HEK293 (cell line): Measurements from ENCODE around the gene HOXB1.
A peak's percentile ranks its signal among the peaks of the same experiment; 100 is the strongest.

ENCODE experiments used
- CTCF ChIA-PET: fragments of 350-600 bp; formaldehyde crosslinking; extraction: SDS; loops from one replicate; lab custom pipeline; 2021; ENCODE audit warnings: antibody characterized with exemption; lab: Yijun Ruan, JAX
- POLR2A ChIA-PET: fragments of 300-600 bp; formaldehyde crosslinking; extraction: SDS; loops from one replicate; lab custom pipeline; 2020; ENCODE audit warnings: antibody characterized with exemption, inconsistent platforms; lab: Yijun Ruan, JAX
- H3K27ac ChIP-seq: fragments of 200-500 bp; sonication (Bioruptor generic); 2 replicates; pipeline ENCODE4 v1.5.1; 2014; ENCODE audit warnings: low read depth, low read length, control low read depth, inconsistent platforms; ENCODE audit errors: extremely low read depth
- H3K36me3 ChIP-seq, 2 experiments: fragments of 200-500 bp in 1 of 2; sonication (Bioruptor generic) in 1 of 2; 1 replicate in 1 of 2; 2 replicates in 1 of 2; pipeline ENCODE4 v1.5.1; 2014 to 2017; ENCODE audit warnings: inconsistent platforms in 2 of 2, low read length in 2 of 2; ENCODE audit not compliant: control insufficient read depth in 2 of 2, insufficient read depth in 1 of 2
- H3K4me1 ChIP-seq: fragments of 200-500 bp; sonication (Bioruptor generic); 2 replicates; pipeline ENCODE4 v1.5.1; 2014; ENCODE audit warnings: mild to moderate bottlenecking, low read length, inconsistent platforms; ENCODE audit not compliant: control insufficient read depth, insufficient read depth
- H3K4me3 ChIP-seq: 2 replicates; pipeline ENCODE4 v1.5.1; 2011; ENCODE audit warnings: low read depth, mild to moderate bottlenecking, control low read depth, low read length, moderate library complexity
- H3K9me3 ChIP-seq: fragments of 200-500 bp; sonication (Bioruptor generic); 2 replicates; pipeline ENCODE4 v1.5.1; 2014; ENCODE audit warnings: low read depth, low read length, inconsistent platforms; ENCODE audit not compliant: control insufficient read depth, insufficient read depth
- BCL11A ChIP-seq: fragments of 450-650 bp; formaldehyde crosslinking; IDR thresholded peaks from 2 replicates; pipeline ENCODE4 v1.5.1; 2016; ENCODE audit warnings: low read depth, missing biosample characterization, missing genetic modification characterization
- KLF8 ChIP-seq: fragments of 450-650 bp; formaldehyde crosslinking; IDR thresholded peaks from 2 replicates; pipeline ENCODE4 v1.5.1; 2016; ENCODE audit warnings: missing biosample characterization, missing genetic modification characterization
- SP3 ChIP-seq: fragments of 450-650 bp; formaldehyde crosslinking; IDR thresholded peaks from 2 replicates; pipeline ENCODE4 v1.5.1; 2016; ENCODE audit warnings: missing biosample characterization, missing genetic modification characterization
- ZBTB20 ChIP-seq: fragments of 450-650 bp; formaldehyde crosslinking; IDR thresholded peaks from 2 replicates; pipeline ENCODE4 v1.5.1; 2016; ENCODE audit warnings: missing biosample characterization, missing genetic modification characterization
- ZBTB48 ChIP-seq: fragments of 450-650 bp; formaldehyde crosslinking; IDR thresholded peaks from 2 replicates; pipeline ENCODE4 v1.5.1; 2016; ENCODE audit warnings: missing biosample characterization, missing genetic modification characterization
- ZEB2 ChIP-seq: fragments of 450-650 bp; formaldehyde crosslinking; IDR thresholded peaks from 2 replicates; pipeline ENCODE4 v1.5.1; 2016; ENCODE audit warnings: missing biosample characterization, missing genetic modification characterization
- ZFP37 ChIP-seq: fragments of 450-650 bp; formaldehyde crosslinking; IDR thresholded peaks from 2 replicates; pipeline ENCODE4 v1.5.1; 2016; ENCODE audit warnings: missing biosample characterization, missing genetic modification characterization
- ZFP69B ChIP-seq: fragments of 450-650 bp; formaldehyde crosslinking; IDR thresholded peaks from 2 replicates; pipeline ENCODE4 v1.5.1; 2016; ENCODE audit warnings: missing biosample characterization, missing genetic modification characterization
- ZNF112 ChIP-seq: fragments of 450-650 bp; formaldehyde crosslinking; IDR thresholded peaks from 2 replicates; pipeline ENCODE4 v1.5.0; 2017; ENCODE audit warnings: missing biosample characterization, missing genetic modification characterization
- ZNF140 ChIP-seq: fragments of 450-650 bp; formaldehyde crosslinking; IDR thresholded peaks from 2 replicates; pipeline ENCODE4 v1.5.1; 2016; ENCODE audit warnings: missing biosample characterization, missing genetic modification characterization
- ZNF335 ChIP-seq: fragments of 450-650 bp; formaldehyde crosslinking; conservative IDR thresholded peaks from 2 replicates; pipeline ENCODE4 v1.5.1; 2016; ENCODE audit warnings: missing biosample characterization, missing genetic modification characterization
- ZNF404 ChIP-seq: fragments of 450-650 bp; formaldehyde crosslinking; IDR thresholded peaks from 2 replicates; pipeline ENCODE4 v1.5.1; 2017; ENCODE audit warnings: missing biosample characterization, missing genetic modification characterization
- ZNF585B ChIP-seq: fragments of 450-650 bp; formaldehyde crosslinking; IDR thresholded peaks from 2 replicates; pipeline ENCODE4 v1.5.1; 2016; ENCODE audit warnings: missing biosample characterization, missing genetic modification characterization
- ZNF629 ChIP-seq: fragments of 450-650 bp; formaldehyde crosslinking; IDR thresholded peaks from 2 replicates; pipeline ENCODE4 v1.5.1; 2017; ENCODE audit warnings: missing biosample characterization, missing genetic modification characterization
- ZNF701 ChIP-seq: fragments of 450-650 bp; formaldehyde crosslinking; IDR thresholded peaks from 2 replicates; pipeline ENCODE4 v1.5.1; 2016; ENCODE audit warnings: missing biosample characterization, missing genetic modification characterization
- ZSCAN16 ChIP-seq: fragments of 450-650 bp; formaldehyde crosslinking; IDR thresholded peaks from 2 replicates; pipeline ENCODE4 v1.5.1; 2016; ENCODE audit warnings: missing biosample characterization, missing genetic modification characterization
- TF ChIP-seq, protein P1 (sequence below): fragments of 450-650 bp; formaldehyde crosslinking; IDR thresholded peaks from 2 replicates; pipeline ENCODE4 v1.5.1; 2016; ENCODE audit warnings: missing biosample characterization, missing genetic modification characterization
- TF ChIP-seq, protein P2 (sequence below): fragments of 450-650 bp; formaldehyde crosslinking; IDR thresholded peaks from 2 replicates; pipeline ENCODE4 v1.5.1; 2016; ENCODE audit warnings: missing biosample characterization, missing genetic modification characterization, low read depth
- TF ChIP-seq, protein P3 (sequence below): fragments of 450-650 bp; formaldehyde crosslinking; optimal IDR thresholded peaks from 2 replicates; pipeline ENCODE3; 2016; ENCODE audit warnings: missing biosample characterization, mild to moderate bottlenecking, missing genetic modification characterization
- TF ChIP-seq, protein P4 (sequence below): fragments of 450-650 bp; formaldehyde crosslinking; IDR thresholded peaks from 2 replicates; pipeline ENCODE4 v1.5.1; 2016; ENCODE audit warnings: missing biosample characterization, missing genetic modification characterization
- TF ChIP-seq, protein P5 (sequence below): fragments of 450-650 bp; formaldehyde crosslinking; conservative IDR thresholded peaks from 2 replicates; pipeline ENCODE4 v1.5.1; 2016; ENCODE audit warnings: low read depth, missing biosample characterization, missing genetic modification characterization
- TF ChIP-seq, protein P6 (sequence below): fragments of 450-650 bp; formaldehyde crosslinking; IDR thresholded peaks from 2 replicates; pipeline ENCODE4 v1.5.1; 2017; ENCODE audit warnings: missing biosample characterization, mild to moderate bottlenecking, missing genetic modification characterization, moderate library complexity

HOXB1 gene

DNA sequence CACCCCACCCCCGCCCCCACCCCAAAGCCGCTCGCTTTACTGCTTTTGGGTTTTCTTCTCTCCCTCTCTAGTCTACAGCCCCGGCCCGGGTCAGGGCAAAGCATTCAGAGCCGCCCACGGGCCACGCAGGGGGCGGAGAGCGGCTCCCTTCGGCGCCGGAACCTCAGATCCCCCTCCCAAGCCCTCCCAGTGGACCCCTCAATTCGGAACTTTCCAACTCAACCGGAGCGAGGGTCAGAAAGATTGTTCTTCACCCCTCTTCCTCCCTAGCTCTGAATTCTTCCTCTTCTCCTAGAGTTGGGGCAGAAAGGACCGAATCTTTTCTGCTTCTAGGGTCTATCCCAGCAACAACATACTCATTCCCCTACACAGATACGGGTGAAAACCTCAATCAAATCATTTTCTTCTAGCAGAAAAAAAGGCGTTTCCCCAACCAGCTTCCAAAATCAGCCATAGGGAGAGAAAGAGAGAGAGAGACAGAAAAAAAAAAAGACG, 13.1 kb upstream of the HOXB1 start (continued):
- no peak for TF ChIP-seq ZFP69B (tag by site-specific recombination)

DNA sequence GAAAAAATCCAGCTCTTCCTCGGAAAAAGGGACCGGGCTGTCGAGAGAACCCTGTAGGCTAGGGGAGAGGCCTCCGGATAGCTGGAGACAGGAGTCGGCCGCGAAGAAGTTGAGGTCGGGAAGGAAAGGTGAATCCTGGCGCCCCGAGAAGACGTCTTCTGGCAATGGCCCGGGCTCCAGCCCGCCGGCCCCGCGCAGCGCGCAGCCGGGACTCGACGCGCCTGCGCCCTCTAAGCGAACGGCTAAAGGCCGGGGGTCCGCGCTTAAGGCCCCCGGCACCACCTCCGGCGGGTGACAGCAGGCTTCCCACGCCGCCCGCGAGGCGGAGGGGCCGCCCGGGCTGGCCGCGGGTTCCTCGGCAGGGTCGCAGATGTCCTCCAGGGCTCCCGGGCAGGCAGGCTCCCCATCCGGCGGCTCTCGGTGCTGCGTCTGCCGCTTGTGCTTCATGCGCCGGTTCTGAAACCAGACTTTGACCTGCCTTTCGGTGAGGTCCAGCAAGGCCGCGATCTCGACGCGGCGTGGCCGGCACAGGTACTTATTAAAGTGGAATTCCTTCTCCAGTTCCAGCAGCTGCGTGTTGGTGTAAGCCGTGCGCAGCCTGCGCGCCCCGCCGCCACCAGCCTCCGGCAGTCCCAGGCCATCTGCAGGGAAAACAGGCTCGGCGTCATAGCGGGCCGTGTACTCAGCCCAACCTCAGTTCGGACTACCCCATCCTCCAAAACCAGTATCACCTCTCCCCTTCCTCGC, 12.5 kb upstream of the HOXB1 start:
- peak overlapping the region; percentile 100 for H3K27ac ChIP-seq
- no peaks in the 10 kb centered on the region for H3K9me3 ChIP-seq
- H3K4me3 ChIP-seq: peak overlapping the region; percentile 79
- peaks cover 0 to 11% of the 10 kb centered on the region in 2 experiments; a peak in 2 of 3 replicates for H3K36me3 ChIP-seq
- ChIA-PET POLR2A (interaction anchor here (0.5 to 2.3 kb wide), 5 partner anchors 12 to 245 kb away, joined by 3 to 17 read pairs (median 5); partner anchors contain the start of gene HOXB4), CTCF (interaction anchor here (0.6 to 2.6 kb wide), 7 partner anchors 21 to 225 kb away, joined by 3 to 9 read pairs (median 3); no protein-coding TSS in a partner anchor)
- peaks cover 36% of the 10 kb centered on the region for H3K4me1 ChIP-seq
- TF ChIP-seq ZNF701 (tag by site-specific recombination) (no peak), ZBTB20 (tag by site-specific recombination) (peak; percentile 66), ZEB2 (tag by site-specific recombination) (peak; percentile 24; the same call in 1 of the 2 replicates), ZFP37 (peak; percentile 50; the same call in 1 of the 2 replicates), ZBTB48 (tag by site-specific recombination) (0 out of 2 replicates have a peak, but pooled peaks have one; percentile 32), ZNF335 (tag by site-specific recombination) (peak; percentile 90), ZNF404 (tag by site-specific recombination) (no peak), ZNF629 (tag by site-specific recombination) (peak; percentile 25; the same call in 1 of the 2 replicates), SP3 (tag by site-specific recombination) (no peak; the same call in 1 of the 2 replicates), ZNF140 (tag by site-specific recombination) (no peak), ZSCAN16 (no peak), ZNF585B (tag by site-specific recombination) (no peak), BCL11A (tag by site-specific recombination) (peak; percentile 21; the same call in 1 of the 2 replicates), KLF8 (peak; percentile 26; the same call in 1 of the 2 replicates), ZNF112 (tag by site-specific recombination) (no peak)
- TF ChIP-seq, protein P1, sequence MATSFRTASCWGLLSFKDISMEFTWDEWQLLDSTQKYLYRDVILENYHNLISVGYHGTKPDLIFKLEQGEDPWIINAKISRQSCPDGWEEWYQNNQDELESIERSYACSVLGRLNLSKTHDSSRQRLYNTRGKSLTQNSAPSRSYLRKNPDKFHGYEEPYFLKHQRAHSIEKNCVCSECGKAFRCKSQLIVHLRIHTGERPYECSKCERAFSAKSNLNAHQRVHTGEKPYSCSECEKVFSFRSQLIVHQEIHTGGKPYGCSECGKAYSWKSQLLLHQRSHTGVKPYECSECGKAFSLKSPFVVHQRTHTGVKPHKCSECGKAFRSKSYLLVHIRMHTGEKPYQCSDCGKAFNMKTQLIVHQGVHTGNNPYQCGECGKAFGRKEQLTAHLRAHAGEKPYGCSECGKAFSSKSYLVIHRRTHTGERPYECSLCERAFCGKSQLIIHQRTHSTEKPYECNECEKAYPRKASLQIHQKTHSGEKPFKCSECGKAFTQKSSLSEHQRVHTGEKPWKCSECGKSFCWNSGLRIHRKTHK (tag by site-specific recombination): no peak
- TF ChIP-seq, protein P2, sequence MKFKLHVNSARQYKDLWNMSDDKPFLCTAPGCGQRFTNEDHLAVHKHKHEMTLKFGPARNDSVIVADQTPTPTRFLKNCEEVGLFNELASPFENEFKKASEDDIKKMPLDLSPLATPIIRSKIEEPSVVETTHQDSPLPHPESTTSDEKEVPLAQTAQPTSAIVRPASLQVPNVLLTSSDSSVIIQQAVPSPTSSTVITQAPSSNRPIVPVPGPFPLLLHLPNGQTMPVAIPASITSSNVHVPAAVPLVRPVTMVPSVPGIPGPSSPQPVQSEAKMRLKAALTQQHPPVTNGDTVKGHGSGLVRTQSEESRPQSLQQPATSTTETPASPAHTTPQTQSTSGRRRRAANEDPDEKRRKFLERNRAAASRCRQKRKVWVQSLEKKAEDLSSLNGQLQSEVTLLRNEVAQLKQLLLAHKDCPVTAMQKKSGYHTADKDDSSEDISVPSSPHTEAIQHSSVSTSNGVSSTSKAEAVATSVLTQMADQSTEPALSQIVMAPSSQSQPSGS (tag by site-specific recombination): no peak
- TF ChIP-seq, protein P3, sequence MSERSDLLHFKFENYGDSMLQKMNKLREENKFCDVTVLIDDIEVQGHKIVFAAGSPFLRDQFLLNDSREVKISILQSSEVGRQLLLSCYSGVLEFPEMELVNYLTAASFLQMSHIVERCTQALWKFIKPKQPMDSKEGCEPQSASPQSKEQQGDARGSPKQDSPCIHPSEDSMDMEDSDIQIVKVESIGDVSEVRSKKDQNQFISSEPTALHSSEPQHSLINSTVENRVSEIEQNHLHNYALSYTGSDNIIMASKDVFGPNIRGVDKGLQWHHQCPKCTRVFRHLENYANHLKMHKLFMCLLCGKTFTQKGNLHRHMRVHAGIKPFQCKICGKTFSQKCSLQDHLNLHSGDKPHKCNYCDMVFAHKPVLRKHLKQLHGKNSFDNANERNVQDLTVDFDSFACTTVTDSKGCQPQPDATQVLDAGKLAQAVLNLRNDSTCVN (tag by site-specific recombination): peak; percentile 91
- TF ChIP-seq, protein P4, sequence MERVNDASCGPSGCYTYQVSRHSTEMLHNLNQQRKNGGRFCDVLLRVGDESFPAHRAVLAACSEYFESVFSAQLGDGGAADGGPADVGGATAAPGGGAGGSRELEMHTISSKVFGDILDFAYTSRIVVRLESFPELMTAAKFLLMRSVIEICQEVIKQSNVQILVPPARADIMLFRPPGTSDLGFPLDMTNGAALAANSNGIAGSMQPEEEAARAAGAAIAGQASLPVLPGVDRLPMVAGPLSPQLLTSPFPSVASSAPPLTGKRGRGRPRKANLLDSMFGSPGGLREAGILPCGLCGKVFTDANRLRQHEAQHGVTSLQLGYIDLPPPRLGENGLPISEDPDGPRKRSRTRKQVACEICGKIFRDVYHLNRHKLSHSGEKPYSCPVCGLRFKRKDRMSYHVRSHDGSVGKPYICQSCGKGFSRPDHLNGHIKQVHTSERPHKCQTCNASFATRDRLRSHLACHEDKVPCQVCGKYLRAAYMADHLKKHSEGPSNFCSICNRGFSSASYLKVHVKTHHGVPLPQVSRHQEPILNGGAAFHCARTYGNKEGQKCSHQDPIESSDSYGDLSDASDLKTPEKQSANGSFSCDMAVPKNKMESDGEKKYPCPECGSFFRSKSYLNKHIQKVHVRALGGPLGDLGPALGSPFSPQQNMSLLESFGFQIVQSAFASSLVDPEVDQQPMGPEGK (tag by site-specific recombination): peak; percentile 55; the same call in 1 of the 2 replicates
- TF ChIP-seq, protein P5, sequence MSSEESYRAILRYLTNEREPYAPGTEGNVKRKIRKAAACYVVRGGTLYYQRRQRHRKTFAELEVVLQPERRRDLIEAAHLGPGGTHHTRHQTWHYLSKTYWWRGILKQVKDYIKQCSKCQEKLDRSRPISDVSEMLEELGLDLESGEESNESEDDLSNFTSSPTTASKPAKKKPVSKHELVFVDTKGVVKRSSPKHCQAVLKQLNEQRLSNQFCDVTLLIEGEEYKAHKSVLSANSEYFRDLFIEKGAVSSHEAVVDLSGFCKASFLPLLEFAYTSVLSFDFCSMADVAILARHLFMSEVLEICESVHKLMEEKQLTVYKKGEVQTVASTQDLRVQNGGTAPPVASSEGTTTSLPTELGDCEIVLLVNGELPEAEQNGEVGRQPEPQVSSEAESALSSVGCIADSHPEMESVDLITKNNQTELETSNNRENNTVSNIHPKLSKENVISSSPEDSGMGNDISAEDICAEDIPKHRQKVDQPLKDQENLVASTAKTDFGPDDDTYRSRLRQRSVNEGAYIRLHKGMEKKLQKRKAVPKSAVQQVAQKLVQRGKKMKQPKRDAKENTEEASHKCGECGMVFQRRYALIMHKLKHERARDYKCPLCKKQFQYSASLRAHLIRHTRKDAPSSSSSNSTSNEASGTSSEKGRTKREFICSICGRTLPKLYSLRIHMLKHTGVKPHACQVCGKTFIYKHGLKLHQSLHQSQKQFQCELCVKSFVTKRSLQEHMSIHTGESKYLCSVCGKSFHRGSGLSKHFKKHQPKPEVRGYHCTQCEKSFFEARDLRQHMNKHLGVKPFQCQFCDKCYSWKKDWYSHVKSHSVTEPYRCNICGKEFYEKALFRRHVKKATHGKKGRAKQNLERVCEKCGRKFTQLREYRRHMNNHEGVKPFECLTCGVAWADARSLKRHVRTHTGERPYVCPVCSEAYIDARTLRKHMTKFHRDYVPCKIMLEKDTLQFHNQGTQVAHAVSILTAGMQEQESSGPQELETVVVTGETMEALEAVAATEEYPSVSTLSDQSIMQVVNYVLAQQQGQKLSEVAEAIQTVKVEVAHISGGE: 0 out of 2 replicates have a peak, but pooled peaks have one; percentile 22
- TF ChIP-seq, protein P6, sequence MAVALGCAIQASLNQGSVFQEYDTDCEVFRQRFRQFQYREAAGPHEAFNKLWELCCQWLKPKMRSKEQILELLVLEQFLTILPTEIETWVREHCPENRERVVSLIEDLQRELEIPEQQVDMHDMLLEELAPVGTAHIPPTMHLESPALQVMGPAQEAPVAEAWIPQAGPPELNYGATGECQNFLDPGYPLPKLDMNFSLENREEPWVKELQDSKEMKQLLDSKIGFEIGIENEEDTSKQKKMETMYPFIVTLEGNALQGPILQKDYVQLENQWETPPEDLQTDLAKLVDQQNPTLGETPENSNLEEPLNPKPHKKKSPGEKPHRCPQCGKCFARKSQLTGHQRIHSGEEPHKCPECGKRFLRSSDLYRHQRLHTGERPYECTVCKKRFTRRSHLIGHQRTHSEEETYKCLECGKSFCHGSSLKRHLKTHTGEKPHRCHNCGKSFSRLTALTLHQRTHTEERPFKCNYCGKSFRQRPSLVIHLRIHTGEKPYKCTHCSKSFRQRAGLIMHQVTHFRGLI (tag by site-specific recombination): peak; percentile 80
